Naive thymus-derived CD8-positive, alpha-beta T cell (primary cell): ENCODE measurements around the gene TNFRSF19. TPM values are rescaled to one million over a fixed set of nuclear protein-coding genes. Genes with fewer than 3 reads are reported as not detected.
A peak's percentile ranks its signal among the peaks of the same experiment; 100 is the strongest.

ENCODE experiments used
- ATAC-seq, 2 donors: fragments of 150-1000 bp; cut with Tn5 transposase in 1 of 2; sonication (Bioruptor Pico), chemical (Tn5 transposase) in 1 of 2; 1 replicate in 1 of 2; 2 replicates in 1 of 2; pipeline ENCODE4 v1.10.0; 2021; ENCODE audit warnings: mild to moderate bottlenecking in 2 of 2, moderate library complexity in 2 of 2
- POLR2A ChIA-PET: fragments of 350-600 bp; sonication (Branson Sonifier 250); formaldehyde crosslinking; loops from one replicate; lab custom pipeline; 2021; ENCODE audit warnings: antibody characterized with exemption; lab: Charles Lee
- DNase-seq, 10 donors: peaks; one replicate each; pipeline versions ENCODE4 v3.0.0 to v3.0.0-alpha.2; 2020 to 2022
- H3K27ac Mint-ChIP-seq, 10 donors: one replicate each; pipeline ENCODE4 v1.8.0; 2020 to 2022; ENCODE audit warnings: mild to moderate bottlenecking in 10 of 10, mixed read lengths in 10 of 10, moderate library complexity in 4 of 10, inconsistent platforms in 1 of 10
- H3K27me3 Mint-ChIP-seq, 5 donors: one replicate each; pipeline ENCODE4 v1.8.0; 2021 to 2022; ENCODE audit warnings: mixed read lengths in 5 of 5
- H3K36me3 Mint-ChIP-seq, 3 donors: one replicate each; pipeline ENCODE4 v1.8.0; 2020 to 2022; ENCODE audit warnings: mixed read lengths in 3 of 3, mild to moderate bottlenecking in 2 of 3, inconsistent platforms in 1 of 3
- H3K4me1 Mint-ChIP-seq, 4 donors: one replicate each; pipeline ENCODE4 v1.8.0; 2021 to 2022; ENCODE audit warnings: mixed read lengths in 4 of 4
- H3K4me3 Mint-ChIP-seq, 10 donors: one replicate each; pipeline ENCODE4 v1.8.0; 2020 to 2022; ENCODE audit warnings: mild to moderate bottlenecking in 10 of 10, mixed read lengths in 10 of 10, moderate library complexity in 6 of 10, inconsistent platforms in 1 of 10
- H3K9me3 Mint-ChIP-seq, 9 donors: one replicate each; pipeline ENCODE4 v1.8.0; 2020 to 2022; ENCODE audit warnings: mixed read lengths in 9 of 9, mild to moderate bottlenecking in 3 of 9, inconsistent platforms in 1 of 9, moderate library complexity in 1 of 9
- polyA plus RNA-seq, 3 donors: library from polyadenylated mRNA; unstranded; fragments of 300-500 nt; fragmentation: Illumina TruSeq; gene quantifications; one replicate each; pipeline ENCODE4 v1.2.3, GENCODE V29; 2021
- total RNA-seq, 8 experiments: library from RNA in 2 of 8; stranded (reverse) in 2 of 8; gene quantifications; one replicate each; pipeline ENCODE4 v1.2.3 and lab custom pipeline; 2021 to 2026

The TNFRSF19 gene
- total and polyA plus RNA-seq, 5 experiments from 2014 or later = 0.16 TPM; not detected in 4

DNA sequence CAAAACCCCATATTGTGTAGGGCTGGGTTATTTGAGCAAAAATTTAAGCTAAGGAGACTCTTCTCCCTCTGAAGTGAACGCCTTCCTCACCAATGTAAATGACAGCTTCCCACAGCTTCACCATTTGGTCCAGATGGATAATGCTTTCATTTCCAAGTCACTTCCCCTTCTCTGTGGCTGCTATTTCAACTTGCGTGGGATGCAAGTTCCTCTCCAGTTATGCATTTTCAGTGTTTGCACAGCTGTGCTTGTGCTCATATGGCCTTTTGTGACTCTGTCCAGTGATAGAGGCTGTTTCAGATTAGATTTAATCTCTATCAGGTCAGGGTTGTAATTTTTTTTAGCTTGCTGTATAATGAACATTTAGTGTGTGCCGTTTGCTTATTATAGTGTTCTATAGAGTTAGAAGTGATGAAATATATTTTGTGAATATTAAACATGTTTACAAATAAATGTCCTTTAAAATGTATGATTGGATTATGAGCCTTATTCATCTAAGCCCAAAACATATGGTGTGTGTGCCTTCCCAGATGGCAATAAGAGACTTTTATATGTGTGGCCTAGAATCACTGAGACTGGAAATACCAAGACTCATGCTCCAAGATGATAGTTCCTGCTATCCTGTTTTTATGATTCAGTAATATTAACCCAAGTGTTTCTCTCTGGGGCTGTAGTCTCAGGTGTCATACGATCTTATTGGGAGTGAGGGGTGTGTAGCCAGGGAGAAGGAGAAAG is 86.6 kb downstream of the TNFRSF19 start:
- ATAC-seq = no peak
- no peak for DNase-seq
- H3K4me3 Mint-ChIP-seq = no peak overlapping the region
- POLR2A ChIA-PET = no interaction called here
- peaks cover 0 to 4% (median 0%) of the 10 kb centered on the region in 9 donors for H3K9me3 Mint-ChIP-seq
- H3K27me3 Mint-ChIP-seq = peaks cover 4 to 17% (median 7%) of the 10 kb centered on the region in 5 donors
- H3K36me3 Mint-ChIP-seq = no peaks in the 10 kb centered on the region
- no peak overlapping the region for H3K27ac Mint-ChIP-seq
- peaks cover 0 to 24% (median 2%) of the 10 kb centered on the region in 4 donors for H3K4me1 Mint-ChIP-seq

DNA sequence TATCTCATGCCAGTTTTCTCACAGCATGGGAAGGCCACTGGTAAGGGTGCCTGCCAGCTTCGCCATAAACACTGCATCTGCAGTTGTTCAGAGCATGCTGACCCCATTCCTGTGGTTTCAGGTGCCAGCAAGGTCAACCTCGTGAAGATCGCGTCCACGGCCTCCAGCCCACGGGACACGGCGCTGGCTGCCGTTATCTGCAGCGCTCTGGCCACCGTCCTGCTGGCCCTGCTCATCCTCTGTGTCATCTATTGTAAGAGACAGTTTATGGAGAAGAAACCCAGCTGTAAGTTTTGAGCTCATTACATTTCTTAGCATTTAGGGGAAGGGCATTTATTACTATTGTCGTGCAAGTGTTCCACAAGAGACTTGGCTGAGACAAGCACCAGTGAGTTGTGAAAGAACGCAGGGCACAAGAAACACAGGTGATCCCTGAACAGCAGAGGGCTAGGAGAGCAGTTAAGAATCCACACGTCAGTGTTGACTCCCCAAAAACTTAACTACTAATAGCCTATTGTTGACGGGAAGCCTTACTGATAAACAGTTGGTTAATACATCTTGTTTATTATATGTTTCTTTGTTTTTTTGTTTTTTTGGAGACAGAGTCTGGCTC is 88.8 kb downstream of the TNFRSF19 start:
- POLR2A ChIA-PET = no interaction called here
- Mint-ChIP-seq H3K27ac (no peak overlapping the region), H3K27me3 (peaks cover 0 to 5% (median 0%) of the 10 kb centered on the region in 5 donors), H3K36me3 (no peaks in the 10 kb centered on the region), H3K4me3 (no peak overlapping the region), H3K4me1 (peaks cover 0 to 3% (median 0%) of the 10 kb centered on the region in 4 donors), H3K9me3 (peaks cover 0 to 6% (median 0%) of the 10 kb centered on the region in 9 donors)
- ATAC-seq (no peak), DNase-seq (no peak)

DNA sequence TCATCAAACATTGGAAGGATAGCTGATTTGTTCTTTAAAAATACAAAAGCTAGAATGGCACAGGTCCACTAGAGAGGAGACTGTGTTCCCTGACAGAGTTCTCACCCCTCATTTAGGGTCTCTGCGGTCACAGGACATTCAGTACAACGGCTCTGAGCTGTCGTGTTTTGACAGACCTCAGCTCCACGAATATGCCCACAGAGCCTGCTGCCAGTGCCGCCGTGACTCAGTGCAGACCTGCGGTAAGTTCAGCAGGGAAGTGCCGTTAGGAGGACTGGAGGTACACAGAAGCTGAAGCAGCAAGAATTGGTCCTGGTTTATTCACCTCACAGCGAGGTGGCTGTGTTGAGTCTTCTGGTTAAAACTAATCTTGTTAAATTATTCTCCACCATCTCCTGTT is 90.0 kb downstream of the TNFRSF19 start:
- Mint-ChIP-seq H3K4me1 (peaks cover 0 to 3% (median 0%) of the 10 kb centered on the region in 4 donors), H3K4me3 (no peak overlapping the region), H3K27me3 (peaks cover 0 to 5% (median 4%) of the 10 kb centered on the region in 5 donors), H3K36me3 (no peaks in the 10 kb centered on the region), H3K9me3 (peaks cover 0 to 6% (median 0%) of the 10 kb centered on the region in 9 donors), H3K27ac (no peak overlapping the region)
- POLR2A ChIA-PET = no interaction called here
- ATAC-seq (no peak), DNase-seq (no peak)

DNA sequence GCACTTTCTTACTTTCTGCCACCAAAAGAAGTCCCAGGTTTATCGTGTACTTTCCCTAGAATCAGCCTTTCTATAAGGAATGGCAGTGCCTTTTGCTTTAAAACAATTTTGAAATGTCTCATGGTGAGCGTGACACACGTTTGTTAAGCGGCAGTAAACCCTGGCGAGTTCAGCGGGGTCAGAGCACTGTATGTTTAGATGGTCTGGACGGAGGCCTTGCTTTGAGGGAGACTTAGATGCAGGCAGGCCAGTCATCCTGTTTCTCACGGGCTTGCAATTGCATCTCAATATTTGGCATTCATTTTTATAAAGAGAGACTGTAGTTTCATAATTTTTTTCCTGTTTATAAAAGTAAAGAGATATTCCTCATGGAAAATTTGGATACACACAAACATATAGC is 96.4 kb downstream of the TNFRSF19 start:
- ATAC-seq (no peak), DNase-seq (no peak)
- H3K4me3 Mint-ChIP-seq = no peak overlapping the region
- no peaks in the 10 kb centered on the region for H3K36me3 Mint-ChIP-seq
- H3K27ac Mint-ChIP-seq = no peak overlapping the region
- H3K27me3 Mint-ChIP-seq = peaks cover 0 to 6% (median 4%) of the 10 kb centered on the region in 5 donors
- POLR2A ChIA-PET = no interaction called here
- no peaks in the 10 kb centered on the region for H3K4me1 Mint-ChIP-seq
- H3K9me3 Mint-ChIP-seq = peaks cover 0 to 6% (median 0%) of the 10 kb centered on the region in 9 donors

DNA sequence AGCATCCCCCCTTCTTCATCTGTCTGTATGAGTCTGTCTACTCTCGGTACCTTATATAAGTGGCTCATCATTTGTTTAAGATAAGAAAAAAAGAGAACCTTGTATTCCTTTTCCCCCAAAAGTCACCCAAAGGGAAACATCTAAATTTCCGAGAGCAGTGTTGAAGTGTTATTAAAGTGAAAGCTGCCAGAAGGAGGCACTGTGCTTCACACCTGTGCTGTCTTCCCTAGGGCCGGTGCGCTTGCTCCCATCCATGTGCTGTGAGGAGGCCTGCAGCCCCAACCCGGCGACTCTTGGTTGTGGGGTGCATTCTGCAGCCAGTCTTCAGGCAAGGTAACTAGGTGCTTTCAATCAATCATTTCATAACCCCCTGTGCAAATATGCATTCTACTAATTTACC is 97.5 kb downstream of the TNFRSF19 start:
- Mint-ChIP-seq H3K4me3 (no peak overlapping the region), H3K27me3 (peaks cover 0 to 6% (median 4%) of the 10 kb centered on the region in 5 donors), H3K9me3 (peaks cover 0 to 2% (median 0%) of the 10 kb centered on the region in 9 donors), H3K27ac (no peak overlapping the region), H3K36me3 (no peaks in the 10 kb centered on the region), H3K4me1 (no peaks in the 10 kb centered on the region)
- POLR2A ChIA-PET = no interaction called here
- ATAC-seq (no peak), DNase-seq (no peak)

DNA sequence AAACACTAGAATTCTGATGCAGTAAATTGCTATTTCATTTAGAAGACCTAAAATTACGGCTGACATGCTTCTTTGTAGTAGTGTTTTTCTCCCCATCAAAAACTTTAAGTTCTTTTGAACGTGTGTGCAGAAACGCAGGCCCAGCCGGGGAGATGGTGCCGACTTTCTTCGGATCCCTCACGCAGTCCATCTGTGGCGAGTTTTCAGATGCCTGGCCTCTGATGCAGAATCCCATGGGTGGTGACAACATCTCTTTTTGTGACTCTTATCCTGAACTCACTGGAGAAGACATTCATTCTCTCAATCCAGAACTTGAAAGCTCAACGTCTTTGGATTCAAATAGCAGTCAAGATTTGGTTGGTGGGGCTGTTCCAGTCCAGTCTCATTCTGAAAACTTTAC is 98.3 kb downstream of the TNFRSF19 start:
- no peaks in the 10 kb centered on the region for H3K36me3 Mint-ChIP-seq
- DNase-seq (no peak), ATAC-seq (no peak)
- peaks cover 0 to 6% (median 2%) of the 10 kb centered on the region in 5 donors for H3K27me3 Mint-ChIP-seq
- H3K27ac Mint-ChIP-seq = no peak overlapping the region
- H3K4me3 Mint-ChIP-seq = no peak overlapping the region
- H3K4me1 Mint-ChIP-seq = no peaks in the 10 kb centered on the region
- no peaks in the 10 kb centered on the region for H3K9me3 Mint-ChIP-seq
- POLR2A ChIA-PET = interaction anchor here (0.9 kb wide), 1 partner anchor 31 kb away, joined by 3 read pairs; no protein-coding TSS in a partner anchor

DNA sequence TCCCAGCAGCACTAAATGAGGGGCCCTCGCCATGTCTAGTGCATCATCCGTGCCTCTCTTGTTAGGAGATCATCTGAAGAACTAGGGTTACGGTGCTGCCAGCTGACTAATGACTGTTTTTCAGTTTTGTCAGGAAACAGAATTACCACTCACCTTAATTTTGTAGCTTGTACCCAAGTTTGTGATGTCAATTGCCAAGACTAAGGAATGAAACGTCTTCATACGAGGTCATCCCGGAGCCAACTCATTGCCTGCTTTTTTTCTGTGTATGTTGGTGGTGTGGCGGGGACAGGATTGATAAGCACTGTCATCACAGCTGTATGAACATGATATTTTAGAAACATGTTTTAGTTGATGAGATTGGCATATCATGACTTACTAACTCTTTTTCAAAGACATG is 100.6 kb downstream of the TNFRSF19 start:
- no peak for DNase-seq
- POLR2A ChIA-PET = no interaction called here
- no peak overlapping the region for H3K4me3 Mint-ChIP-seq

DNA sequence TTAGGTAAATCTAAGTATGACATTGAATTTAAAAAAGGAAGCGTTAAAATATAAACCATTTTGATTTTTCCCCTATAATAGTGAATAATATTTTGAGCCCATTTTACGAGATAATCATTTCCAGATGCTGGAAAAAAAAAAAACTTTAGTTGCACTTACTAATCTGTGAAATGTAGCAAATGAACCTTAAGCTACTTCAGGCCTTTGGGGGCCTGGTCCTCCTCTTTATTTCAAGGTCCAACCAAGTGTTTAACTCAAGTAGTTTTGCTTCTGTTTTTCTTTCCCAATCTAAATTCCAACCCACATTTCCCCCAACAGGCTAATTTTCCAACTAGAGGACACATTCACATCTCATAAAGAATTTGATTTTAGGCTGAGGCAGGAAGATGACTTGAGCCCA is 101.2 kb downstream of the TNFRSF19 start:
- H3K27ac Mint-ChIP-seq = no peak overlapping the region
- H3K4me1 Mint-ChIP-seq = no peaks in the 10 kb centered on the region
- no peaks in the 10 kb centered on the region for H3K36me3 Mint-ChIP-seq
- DNase-seq = no peak
- H3K27me3 Mint-ChIP-seq = peaks cover 0 to 4% (median 0%) of the 10 kb centered on the region in 5 donors
- POLR2A ChIA-PET = no interaction called here
- no peaks in the 10 kb centered on the region for H3K9me3 Mint-ChIP-seq
- ATAC-seq = no peak
- H3K4me3 Mint-ChIP-seq = no peak overlapping the region

More for the DNA sequence above, 100.6 kb downstream of the TNFRSF19 start:
- no peak for ATAC-seq
- Mint-ChIP-seq H3K4me1 (no peaks in the 10 kb centered on the region), H3K36me3 (no peaks in the 10 kb centered on the region), H3K27ac (no peak overlapping the region), H3K27me3 (peaks cover 0 to 1% (median 0%) of the 10 kb centered on the region in 5 donors), H3K9me3 (no peaks in the 10 kb centered on the region)

DNA sequence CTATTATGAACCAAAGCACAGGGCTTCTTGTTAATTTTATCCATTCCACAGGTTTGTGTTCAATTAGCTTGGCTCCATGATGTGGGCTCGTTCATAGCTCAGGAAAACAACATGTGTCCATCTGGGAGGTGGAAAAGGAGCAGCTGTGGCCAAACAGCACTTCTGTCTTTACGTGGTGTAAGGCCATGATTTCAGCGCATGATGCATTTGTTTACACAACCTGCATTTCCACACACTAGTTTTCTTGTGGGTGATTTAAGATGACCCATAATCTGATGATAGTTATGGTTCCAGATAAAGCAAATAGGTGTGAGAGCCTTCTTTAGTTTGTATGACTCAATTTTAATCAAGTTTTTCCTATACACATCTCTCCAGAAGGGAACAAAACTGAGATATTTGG is 101.7 kb downstream of the TNFRSF19 start:
- no peaks in the 10 kb centered on the region for H3K36me3 Mint-ChIP-seq
- no peak overlapping the region for H3K4me3 Mint-ChIP-seq
- no peaks in the 10 kb centered on the region for H3K9me3 Mint-ChIP-seq
- no peak for ATAC-seq
- H3K27ac Mint-ChIP-seq = no peak overlapping the region
- H3K4me1 Mint-ChIP-seq = no peaks in the 10 kb centered on the region
- POLR2A ChIA-PET = no interaction called here
- DNase-seq = no peak
- peaks cover 0 to 4% (median 1%) of the 10 kb centered on the region in 5 donors for H3K27me3 Mint-ChIP-seq

DNA sequence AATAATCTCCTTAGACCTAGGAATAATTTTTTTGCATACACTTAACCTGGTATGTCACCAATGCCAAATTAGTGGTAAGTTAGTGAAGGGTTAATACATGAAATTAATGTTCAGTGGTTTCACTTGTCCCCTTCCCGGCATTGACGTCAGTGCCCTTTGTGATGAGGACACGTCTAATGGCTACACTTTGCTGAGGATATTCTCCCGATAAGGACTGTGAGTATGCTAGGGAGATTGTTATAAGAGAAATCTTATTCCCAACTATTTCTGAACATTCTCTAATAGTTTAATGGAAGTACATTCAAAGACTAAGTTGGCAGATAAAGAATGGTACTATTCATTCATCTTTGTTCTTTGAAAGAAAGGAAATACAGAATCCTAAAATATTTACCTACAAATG is 102.4 kb downstream of the TNFRSF19 start:
- H3K27me3 Mint-ChIP-seq = peaks cover 0 to 8% (median 1%) of the 10 kb centered on the region in 5 donors
- POLR2A ChIA-PET = no interaction called here
- no peak overlapping the region for H3K4me3 Mint-ChIP-seq
- no peaks in the 10 kb centered on the region for H3K4me1 Mint-ChIP-seq
- no peak for ATAC-seq
- H3K36me3 Mint-ChIP-seq = no peaks in the 10 kb centered on the region
- no peaks in the 10 kb centered on the region for H3K9me3 Mint-ChIP-seq
- DNase-seq = no peak
- H3K27ac Mint-ChIP-seq = no peak overlapping the region

DNA sequence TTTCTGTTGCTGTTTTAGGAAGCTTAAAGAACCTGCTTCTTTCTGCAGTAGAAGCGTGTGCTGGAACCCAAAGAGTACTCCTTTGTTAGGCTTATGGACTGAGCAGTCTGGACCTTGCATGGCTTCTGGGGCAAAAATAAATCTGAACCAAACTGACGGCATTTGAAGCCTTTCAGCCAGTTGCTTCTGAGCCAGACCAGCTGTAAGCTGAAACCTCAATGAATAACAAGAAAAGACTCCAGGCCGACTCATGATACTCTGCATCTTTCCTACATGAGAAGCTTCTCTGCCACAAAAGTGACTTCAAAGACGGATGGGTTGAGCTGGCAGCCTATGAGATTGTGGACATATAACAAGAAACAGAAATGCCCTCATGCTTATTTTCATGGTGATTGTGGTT is 103.1 kb downstream of the TNFRSF19 start:
- Mint-ChIP-seq H3K36me3 (no peaks in the 10 kb centered on the region), H3K4me3 (no peak overlapping the region), H3K27ac (no peak overlapping the region), H3K4me1 (no peaks in the 10 kb centered on the region), H3K27me3 (peaks cover 0 to 9% (median 1%) of the 10 kb centered on the region in 5 donors), H3K9me3 (no peaks in the 10 kb centered on the region)
- POLR2A ChIA-PET = no interaction called here
- DNase-seq = no peak
- no peak for ATAC-seq

DNA sequence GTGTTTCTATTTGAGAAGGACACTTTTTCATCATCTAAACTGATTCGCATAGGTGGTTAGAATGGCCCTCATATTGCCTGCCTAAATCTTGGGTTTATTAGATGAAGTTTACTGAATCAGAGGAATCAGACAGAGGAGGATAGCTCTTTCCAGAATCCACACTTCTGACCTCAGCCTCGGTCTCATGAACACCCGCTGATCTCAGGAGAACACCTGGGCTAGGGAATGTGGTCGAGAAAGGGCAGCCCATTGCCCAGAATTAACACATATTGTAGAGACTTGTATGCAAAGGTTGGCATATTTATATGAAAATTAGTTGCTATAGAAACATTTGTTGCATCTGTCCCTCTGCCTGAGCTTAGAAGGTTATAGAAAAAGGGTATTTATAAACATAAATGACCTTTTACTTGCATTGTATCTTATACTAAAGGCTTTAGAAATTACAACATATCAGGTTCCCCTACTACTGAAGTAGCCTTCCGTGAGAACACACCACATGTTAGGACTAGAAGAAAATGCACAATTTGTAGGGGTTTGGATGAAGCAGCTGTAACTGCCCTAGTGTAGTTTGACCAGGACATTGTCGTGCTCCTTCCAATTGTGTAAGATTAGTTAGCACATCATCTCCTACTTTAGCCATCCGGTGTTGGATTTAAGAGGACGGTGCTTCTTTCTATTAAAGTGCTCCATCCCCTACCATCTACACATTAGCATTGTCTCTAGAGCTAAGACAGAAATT is 103.8 kb downstream of the TNFRSF19 start:
- H3K4me3 Mint-ChIP-seq = no peak overlapping the region
- POLR2A ChIA-PET = no interaction called here

More for the DNA sequence above, 103.8 kb downstream of the TNFRSF19 start:
- no peak for DNase-seq
- Mint-ChIP-seq H3K9me3 (no peaks in the 10 kb centered on the region), H3K4me1 (peaks cover 0 to 3% (median 2%) of the 10 kb centered on the region in 4 donors), H3K36me3 (no peaks in the 10 kb centered on the region), H3K27ac (peak overlapping the region in 1 of 10 donors; percentile 61), H3K27me3 (peaks cover 0 to 9% (median 1%) of the 10 kb centered on the region in 5 donors)
- no peak for ATAC-seq
